ENCODE results near the gene SURF2. TPM values are rescaled to one million over a fixed set of nuclear protein-coding genes. Genes with fewer than 3 reads are reported as not detected.

SURF2 gene
- total and polyA plus RNA-seq, 2 donors (not counting 3 experiments of a cell fraction or from before 2014, with no cell fraction given) = 10.6 to 14.2 TPM

GRCh38 chr9:133408042-133408441, 51.7 kb downstream of the SURF2 start:
- Histone ChIP-seq H3K79me2 (ENCODE audit: control insufficient read depth, insufficient read depth, low read length) (peaks cover 2% of the 10 kb centered on the region), H3K4me1 (ENCODE audit: control insufficient read depth, extremely low read depth, insufficient read depth, low read length) (peaks cover 6% of the 10 kb centered on the region), H3K27me3 (ENCODE audit: control insufficient read depth in 2 of 2, insufficient read depth in 2 of 2, low read length in 2 of 2) (no peaks in the 10 kb centered on the region), H3K27ac (ENCODE audit: insufficient read depth, low read depth, low read length) (no peak overlapping the region), H4K20me1 (replicated peaks; ENCODE audit: control insufficient read depth, extremely low read depth, insufficient read depth, low read length) (no peaks in the 10 kb centered on the region), H3K9me3 (replicated peaks; ENCODE audit: control insufficient read depth, insufficient read depth, low read length) (no peaks in the 10 kb centered on the region), H3K4me2 (ENCODE audit: insufficient read depth, low read length) (no peak overlapping the region), H3K36me3 (ENCODE audit: control insufficient read depth in 2 of 2, extremely low read depth in 1 of 2, insufficient read depth in 2 of 2, low read length in 2 of 2) (peaks cover 2 to 50% of the 10 kb centered on the region in 2 experiments), H3K4me3 (replicated peaks in 1 of 3; ENCODE audit: insufficient read depth in 1 of 3, low read depth in 1 of 3, low read length in 3 of 3) (no peak overlapping the region), H3K9ac (replicated peaks; ENCODE audit: extremely low read depth, insufficient read depth, low read length) (no peak overlapping the region), H3K9me1 (replicated peaks; ENCODE audit: control insufficient read depth, extremely low read depth, insufficient read depth, low read length) (no peaks in the 10 kb centered on the region), H2AFZ (ENCODE audit: low read depth, low read length) (no peak overlapping the region)
- TF ChIP-seq GATA2 (IDR thresholded peaks at IDR 0.05; ENCODE audit: insufficient read depth, insufficient read length, low read depth, low read length) (no peak), CTCF (IDR thresholded peaks at IDR 0.05; ENCODE audit: extremely low read depth in 1 of 2, insufficient read depth in 1 of 2, low read depth in 1 of 2, low read length in 2 of 2) (no peak), MAX (IDR thresholded peaks at IDR 0.05; ENCODE audit: insufficient read depth, insufficient read length) (no peak), MYC (IDR thresholded peaks at IDR 0.05; ENCODE audit: low read depth, low read length) (no peak), POLR2AphosphoS5 (IDR thresholded peaks at IDR 0.05; ENCODE audit: insufficient read depth, low read depth, low read length) (no peak), FOS (IDR thresholded peaks at IDR 0.05; ENCODE audit: borderline replicate concordance, insufficient read depth, low read length) (no peak)
- no peak for FAIRE-seq
- intact Hi-C loops (cut with micrococcal nuclease) = no loop called here
- BruUV-seq (replicated peaks) = no TSS peak
- POLR2A ChIA-PET = no interaction called here
- no peak for DNase-seq (ENCODE audit: low read depth, low spot score)
- dilution Hi-C loops (cut with MboI; ENCODE audit: extremely low pct_ligation_motif_present, low sequenced_read_pairs) = no loop called here
- CTCF ChIA-PET = no interaction called here

Small RNA genes lying within 50 kb of the gene (small RNA-seq; reads per million reads assigned to genes)
- not detected for gene RF00019 (ENCODE audit: insufficient read depth, insufficient read length, low read depth, low replicate concordance)
- not detected for gene SNORD24 (ENCODE audit: insufficient read depth, insufficient read length, low read depth, low replicate concordance)
- gene SNORD36A (ENCODE audit: insufficient read depth, insufficient read length, low read depth, low replicate concordance) = not detected
- gene SNORD36B (ENCODE audit: insufficient read depth, insufficient read length, low read depth, low replicate concordance) = not detected
- not detected for gene SNORD36C (ENCODE audit: insufficient read depth, insufficient read length, low read depth, low replicate concordance)

Other genes with a start within 250 kb of the SURF2 start
- gene RALGDS, start 235.3 kb upstream of the SURF2 start, total RNA-seq = 41.4 and 43.1 TPM in 2 replicates
- gene RALGDS, start 235.3 kb upstream of the SURF2 start, polyA plus RNA-seq = 60.0 and 72.2 TPM in 2 replicates
- gene GBGT1, start 192.6 kb upstream of the SURF2 start, total RNA-seq = 28.7 and 35.6 TPM in 2 replicates
- gene GBGT1, start 192.6 kb upstream of the SURF2 start, polyA plus RNA-seq = 56.3 and 68.8 TPM in 2 replicates
- not detected in 2 replicates for gene OBP2B, start 147.3 kb upstream of the SURF2 start, total RNA-seq
- not detected in 2 replicates for gene OBP2B, start 147.3 kb upstream of the SURF2 start, polyA plus RNA-seq
- gene ABO, start 81.3 kb upstream of the SURF2 start, total RNA-seq = not detected in 2 replicates
- gene ABO, start 81.3 kb upstream of the SURF2 start, polyA plus RNA-seq = not detected in 2 replicates
- gene SURF6, start 20.4 kb upstream of the SURF2 start, total RNA-seq = 16.0 and 16.4 TPM in 2 replicates
- 4.9 TPM in 2 replicates for gene SURF6, start 20.4 kb upstream of the SURF2 start, polyA plus RNA-seq
- 26.7 and 27.4 TPM in 2 replicates for gene MED22, start 8.4 kb upstream of the SURF2 start, total RNA-seq
- gene MED22, start 8.4 kb upstream of the SURF2 start, polyA plus RNA-seq = 25.7 and 29.5 TPM in 2 replicates
- gene RPL7A, start 8.3 kb upstream of the SURF2 start, total RNA-seq = 2,043 and 2,112 TPM in 2 replicates
- gene RPL7A, start 8.3 kb upstream of the SURF2 start, polyA plus RNA-seq = 2,090 and 2,329 TPM in 2 replicates
- 12.0 and 22.8 TPM in 2 replicates for gene SURF1, start 63 bp upstream of the SURF2 start, total RNA-seq
- 26.6 and 27.1 TPM in 2 replicates for gene SURF1, start 63 bp upstream of the SURF2 start, polyA plus RNA-seq
- gene SURF4, start 19.5 kb downstream of the SURF2 start, total RNA-seq = 216 and 230 TPM in 2 replicates
- gene SURF4, start 19.5 kb downstream of the SURF2 start, polyA plus RNA-seq = 358 and 360 TPM in 2 replicates
- 0.77 and 0.85 TPM in 2 replicates for gene STKLD1, start 19.8 kb downstream of the SURF2 start, total RNA-seq
- gene STKLD1, start 19.8 kb downstream of the SURF2 start, polyA plus RNA-seq = 0.29 and 0.67 TPM in 2 replicates
- 27.0 and 29.5 TPM in 2 replicates for gene REXO4, start 61.5 kb downstream of the SURF2 start, total RNA-seq
- gene REXO4, start 61.5 kb downstream of the SURF2 start, polyA plus RNA-seq = 16.9 and 19.5 TPM in 2 replicates
- 1.4 and 2.5 TPM in 2 replicates for gene ADAMTS13, start 65.8 kb downstream of the SURF2 start, total RNA-seq
- 1.5 and 1.8 TPM in 2 replicates for gene ADAMTS13, start 65.8 kb downstream of the SURF2 start, polyA plus RNA-seq
- gene CACFD1, start 103.4 kb downstream of the SURF2 start, total RNA-seq = 9.7 and 9.8 TPM in 2 replicates
- gene CACFD1, start 103.4 kb downstream of the SURF2 start, polyA plus RNA-seq = 11.5 and 14.0 TPM in 2 replicates
- gene SLC2A6, start 122.5 kb downstream of the SURF2 start, total RNA-seq = 35.7 and 39.0 TPM in 2 replicates
- 39.6 and 56.1 TPM in 2 replicates for gene SLC2A6, start 122.5 kb downstream of the SURF2 start, polyA plus RNA-seq
- not detected in 2 replicates for gene MYMK, start 168.4 kb downstream of the SURF2 start, total RNA-seq
- not detected in 2 replicates for gene MYMK, start 168.4 kb downstream of the SURF2 start, polyA plus RNA-seq
- gene ADAMTSL2, start 178.2 kb downstream of the SURF2 start, total RNA-seq = not detected in 2 replicates
- not detected in 2 replicates for gene ADAMTSL2, start 178.2 kb downstream of the SURF2 start, polyA plus RNA-seq